ENCODE data around the gene RYR1.

DNA sequence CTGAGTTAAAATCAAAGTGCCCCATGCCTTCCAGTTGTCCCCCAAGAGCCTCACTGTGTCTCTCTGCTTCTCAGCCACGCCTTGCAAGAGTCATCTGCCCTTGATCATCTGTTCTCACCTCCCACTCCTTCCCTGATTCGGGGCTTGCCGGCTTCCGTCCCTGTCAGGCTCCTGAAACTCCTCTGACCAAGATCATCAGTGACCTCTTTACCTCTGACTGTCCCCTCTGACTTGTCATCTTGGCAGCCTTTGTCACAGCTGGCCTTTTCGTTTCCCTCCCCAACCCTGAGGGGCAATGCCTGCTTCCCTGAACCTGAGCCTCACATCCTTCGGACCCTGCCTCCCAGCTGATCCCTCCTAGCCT is 117.9 kb downstream of the RYR1 start:
- TF ChIP-seq, protein P1, sequence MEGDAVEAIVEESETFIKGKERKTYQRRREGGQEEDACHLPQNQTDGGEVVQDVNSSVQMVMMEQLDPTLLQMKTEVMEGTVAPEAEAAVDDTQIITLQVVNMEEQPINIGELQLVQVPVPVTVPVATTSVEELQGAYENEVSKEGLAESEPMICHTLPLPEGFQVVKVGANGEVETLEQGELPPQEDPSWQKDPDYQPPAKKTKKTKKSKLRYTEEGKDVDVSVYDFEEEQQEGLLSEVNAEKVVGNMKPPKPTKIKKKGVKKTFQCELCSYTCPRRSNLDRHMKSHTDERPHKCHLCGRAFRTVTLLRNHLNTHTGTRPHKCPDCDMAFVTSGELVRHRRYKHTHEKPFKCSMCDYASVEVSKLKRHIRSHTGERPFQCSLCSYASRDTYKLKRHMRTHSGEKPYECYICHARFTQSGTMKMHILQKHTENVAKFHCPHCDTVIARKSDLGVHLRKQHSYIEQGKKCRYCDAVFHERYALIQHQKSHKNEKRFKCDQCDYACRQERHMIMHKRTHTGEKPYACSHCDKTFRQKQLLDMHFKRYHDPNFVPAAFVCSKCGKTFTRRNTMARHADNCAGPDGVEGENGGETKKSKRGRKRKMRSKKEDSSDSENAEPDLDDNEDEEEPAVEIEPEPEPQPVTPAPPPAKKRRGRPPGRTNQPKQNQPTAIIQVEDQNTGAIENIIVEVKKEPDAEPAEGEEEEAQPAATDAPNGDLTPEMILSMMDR (IDR thresholded peaks at IDR 0.05; ENCODE audit: low read length), result no peak
- TF ChIP-seq EZH2 (optimal IDR thresholded peaks at IDR 0.05; ENCODE audit: low read depth, low read length), result no peak

Data from MM.1S (cell line).